Caco-2 (cell line): ENCODE measurements around the gene HLA-DMB. TPM values are rescaled to one million over a fixed set of nuclear protein-coding genes. Genes with fewer than 3 reads are reported as not detected.

Source experiments
- BruUV-seq: library from RNA; stranded (reverse); fragments of 400-500 nt; replicated peaks from 2 replicates; lab custom pipeline; 2021; lab: Mats Ljungman, UMichigan
- CTCF ChIA-PET: fragments of 300-600 bp; sonication (Branson Sonifier 250); formaldehyde crosslinking; loops from one replicate; lab custom pipeline; 2022; ENCODE audit warnings: antibody characterized with exemption; lab: Charles Lee
- POLR2A ChIA-PET: fragments of 300-600 bp; sonication (Branson Sonifier 250); formaldehyde crosslinking; loops from one replicate; lab custom pipeline; 2022; ENCODE audit warnings: antibody characterized with exemption; lab: Charles Lee
- DNase-seq, 2 experiments: peaks; one replicate each; pipeline versions ENCODE4 v3.0.0 to v3.0.0-alpha.2; 2020 to 2022
- H3K27me3 ChIP-seq: replicated peaks from 2 replicates; pipeline ENCODE4 v1.6.0; 2011; ENCODE audit warnings: low read length; ENCODE audit not compliant: control insufficient read depth, insufficient read depth
- H3K36me3 ChIP-seq: 2 replicates; pipeline ENCODE4 v1.5.1; 2011; ENCODE audit warnings: low read length; ENCODE audit not compliant: control insufficient read depth, insufficient read depth
- H3K4me1 ChIP-seq: fragments of 250-450 bp; sonication (Bioruptor Pico); 2 replicates; pipeline ENCODE4 v1.5.1; 2020; ENCODE audit warnings: mild to moderate bottlenecking
- H3K4me3 ChIP-seq: 2 replicates; pipeline ENCODE4 v1.5.1; 2011; ENCODE audit warnings: low read depth, mild to moderate bottlenecking, control low read depth, low read length
- H3K9me3 ChIP-seq: fragments of 250-450 bp; sonication (Bioruptor Pico); 2 replicates; pipeline ENCODE4 v1.5.1; 2020; ENCODE audit warnings: mild to moderate bottlenecking, moderate library complexity
- H3K27ac Mint-ChIP-seq: one replicate; pipeline ENCODE4 v1.8.0; 2022; ENCODE audit warnings: mixed read lengths; ENCODE audit not compliant: unreplicated experiment
- H3K27me3 Mint-ChIP-seq: one replicate; pipeline ENCODE4 v1.8.0; 2022; ENCODE audit warnings: mixed read lengths; ENCODE audit not compliant: insufficient read depth, unreplicated experiment
- H3K36me3 Mint-ChIP-seq: one replicate; pipeline ENCODE4 v1.8.0; 2022; ENCODE audit warnings: mild to moderate bottlenecking, mixed read lengths; ENCODE audit not compliant: insufficient read depth, unreplicated experiment
- H3K4me1 Mint-ChIP-seq: one replicate; pipeline ENCODE4 v1.8.0; 2022; ENCODE audit warnings: low read depth, mixed read lengths; ENCODE audit not compliant: unreplicated experiment
- H3K4me3 Mint-ChIP-seq: one replicate; pipeline ENCODE4 v1.8.0; 2022; ENCODE audit warnings: mild to moderate bottlenecking, moderate library complexity, mixed read lengths; ENCODE audit not compliant: unreplicated experiment
- H3K9me3 Mint-ChIP-seq: one replicate; pipeline ENCODE4 v1.8.0; 2022; ENCODE audit warnings: mixed read lengths; ENCODE audit not compliant: unreplicated experiment
- intact Hi-C: fragments of 100-400 bp; cut with micrococcal nuclease; formaldehyde crosslinking; loops from one replicate; pipeline ENCODE4 v1.10.0; 2022; ENCODE audit not compliant: unreplicated experiment
- total RNA-seq: library from RNA; stranded (reverse); gene quantifications from 2 replicates; pipeline ENCODE4 v1.2.3, GENCODE V29; 2022
- TF ChIP-seq, protein P1 (sequence below), 2 experiments: fragments of 200-600 bp in 1 of 2; IDR thresholded peaks; 1 replicate in 1 of 2; 2 replicates in 1 of 2; pipeline versions ENCODE4 v1.5.1 to v1.8.0; 2011 to 2022; ENCODE audit warnings: antibody characterized with exemption in 1 of 2, control low read depth in 1 of 2, inconsistent platforms in 1 of 2, low read depth in 1 of 2, low read length in 1 of 2, mild to moderate bottlenecking in 1 of 2, moderate library complexity in 1 of 2; ENCODE audit not compliant: insufficient read depth in 1 of 2, severe bottlenecking in 1 of 2, unreplicated experiment in 1 of 2

The HLA-DMB gene
- total RNA-seq, 1 experiment from 2014 or later: not detected

DNA sequence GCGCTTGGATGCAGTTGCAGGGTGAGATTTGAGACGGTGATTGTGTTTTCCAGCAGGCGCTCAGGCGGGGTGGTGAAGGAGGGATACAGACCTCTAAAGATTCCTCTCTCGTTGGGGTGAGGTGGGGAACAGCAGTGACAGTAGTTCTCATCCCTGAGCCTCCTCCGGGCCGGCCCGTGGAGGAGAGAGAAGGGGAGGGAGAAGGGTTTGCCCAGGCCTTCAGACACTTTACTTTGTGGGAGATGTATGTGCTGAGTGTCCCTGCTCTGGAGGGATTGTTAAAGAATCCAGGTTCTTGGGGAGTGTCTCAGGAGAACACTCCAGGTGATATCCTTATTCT, 45.9 kb downstream of the HLA-DMB start:
- ChIA-PET POLR2A (interaction anchor here (1.0 to 1.3 kb wide), 5 partner anchors 9 to 77 kb away, joined by 3 to 26 read pairs (median 4); partner anchors contain the start of genes HLA-DMA and TAP1), CTCF (interaction anchor here (0.9 to 1.8 kb wide), 8 partner anchors 10 to 76 kb away, joined by 3 to 10 read pairs (median 6); partner anchors contain the start of genes HLA-DMA and TAP2)
- Histone ChIP-seq H3K4me3 (peak overlapping the region; percentile 68), H3K4me1 (no peaks in the 10 kb centered on the region), H3K27me3 (no peaks in the 10 kb centered on the region), H3K9me3 (no peaks in the 10 kb centered on the region), H3K36me3 (no peaks in the 10 kb centered on the region)
- Mint-ChIP-seq H3K9me3 (no peaks in the 10 kb centered on the region), H3K27me3 (no peaks in the 10 kb centered on the region), H3K4me1 (peaks cover 7% of the 10 kb centered on the region), H3K4me3 (peak overlapping the region; percentile 99), H3K36me3 (peaks cover 10% of the 10 kb centered on the region), H3K27ac (peak overlapping the region; percentile 96)
- BruUV-seq: TSS peak; percentile 32
- intact Hi-C loops: loop anchor here (2.0 kb wide), 1 partner anchor 54 kb away; no protein-coding TSS in a partner anchor
- DNase-seq: no peak
- TF ChIP-seq, protein P1, sequence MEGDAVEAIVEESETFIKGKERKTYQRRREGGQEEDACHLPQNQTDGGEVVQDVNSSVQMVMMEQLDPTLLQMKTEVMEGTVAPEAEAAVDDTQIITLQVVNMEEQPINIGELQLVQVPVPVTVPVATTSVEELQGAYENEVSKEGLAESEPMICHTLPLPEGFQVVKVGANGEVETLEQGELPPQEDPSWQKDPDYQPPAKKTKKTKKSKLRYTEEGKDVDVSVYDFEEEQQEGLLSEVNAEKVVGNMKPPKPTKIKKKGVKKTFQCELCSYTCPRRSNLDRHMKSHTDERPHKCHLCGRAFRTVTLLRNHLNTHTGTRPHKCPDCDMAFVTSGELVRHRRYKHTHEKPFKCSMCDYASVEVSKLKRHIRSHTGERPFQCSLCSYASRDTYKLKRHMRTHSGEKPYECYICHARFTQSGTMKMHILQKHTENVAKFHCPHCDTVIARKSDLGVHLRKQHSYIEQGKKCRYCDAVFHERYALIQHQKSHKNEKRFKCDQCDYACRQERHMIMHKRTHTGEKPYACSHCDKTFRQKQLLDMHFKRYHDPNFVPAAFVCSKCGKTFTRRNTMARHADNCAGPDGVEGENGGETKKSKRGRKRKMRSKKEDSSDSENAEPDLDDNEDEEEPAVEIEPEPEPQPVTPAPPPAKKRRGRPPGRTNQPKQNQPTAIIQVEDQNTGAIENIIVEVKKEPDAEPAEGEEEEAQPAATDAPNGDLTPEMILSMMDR (IDR thresholded peaks at IDR 0.05; ENCODE audit: insufficient read depth in 1 of 2, low read depth in 1 of 2, low read length in 1 of 2, severe bottlenecking in 1 of 2, unreplicated experiment in 1 of 2): no peak

DNA sequence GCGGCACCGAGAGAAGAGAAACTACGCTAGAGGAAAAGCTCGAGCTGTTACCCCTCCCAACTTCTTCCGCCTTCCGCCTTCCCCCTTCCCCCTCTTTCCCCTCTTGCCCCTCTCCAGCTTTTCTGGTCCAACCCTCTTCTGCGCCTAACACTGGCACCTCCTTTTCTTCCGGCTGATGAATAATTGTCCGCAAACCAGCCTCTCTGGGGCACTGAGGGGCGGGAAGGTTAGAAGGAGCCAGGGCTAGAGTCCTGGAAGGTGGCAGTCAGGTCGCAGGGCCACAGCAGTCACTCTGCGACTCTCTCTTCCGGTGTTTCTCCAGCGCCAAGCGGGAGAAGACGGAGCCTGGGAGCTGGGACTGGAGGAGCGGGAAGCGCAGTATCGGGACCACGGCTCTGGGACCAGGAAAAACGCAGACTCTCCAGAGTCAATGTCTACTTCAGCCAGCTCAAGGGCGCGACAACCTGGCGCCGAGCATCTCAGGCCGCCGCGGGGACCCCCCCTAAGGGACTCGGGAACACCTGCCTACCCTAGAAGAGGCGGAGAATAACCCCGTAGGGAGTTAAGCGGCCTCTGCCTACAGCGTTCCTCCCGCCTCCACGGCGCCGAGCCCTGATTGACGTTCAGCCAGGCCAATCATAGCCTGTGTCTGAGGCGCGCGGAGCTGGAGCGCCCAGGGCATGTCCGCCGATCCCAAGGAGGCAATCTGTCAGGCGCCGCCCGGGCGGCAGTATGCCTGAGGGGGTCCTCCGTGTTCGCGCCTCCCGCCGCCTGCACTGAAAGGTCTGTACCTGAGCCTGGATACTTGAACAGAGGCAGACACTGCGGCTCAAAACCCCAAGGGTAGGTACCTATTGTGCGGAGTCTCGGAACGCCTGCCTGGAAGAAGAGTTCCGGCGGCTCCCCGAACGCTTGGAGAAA, 46.5 kb downstream of the HLA-DMB start:
- H3K27ac Mint-ChIP-seq: peak overlapping the region; percentile 96
- Histone ChIP-seq H3K4me3 (peak overlapping the region; percentile 68), H3K9me3 (no peaks in the 10 kb centered on the region), H3K36me3 (no peaks in the 10 kb centered on the region), H3K27me3 (no peaks in the 10 kb centered on the region), H3K4me1 (no peaks in the 10 kb centered on the region)
- H3K4me1 Mint-ChIP-seq: peaks cover 7% of the 10 kb centered on the region
- CTCF ChIA-PET: interaction anchor here (0.6 to 1.8 kb wide), 12 partner anchors 10 to 355 kb away, joined by 3 to 10 read pairs (median 4); partner anchors contain the start of genes HLA-DMA and TAP2
- H3K36me3 Mint-ChIP-seq: peaks cover 10% of the 10 kb centered on the region
- intact Hi-C loops: loop anchor here (1.0 to 5.0 kb wide), 3 partner anchors 54 to 355 kb away; partner anchors contain the start of gene BRD2
- H3K27me3 Mint-ChIP-seq: peaks cover 4% of the 10 kb centered on the region
- H3K4me3 Mint-ChIP-seq: peak overlapping the region; percentile 99
- no peaks in the 10 kb centered on the region for H3K9me3 Mint-ChIP-seq
- peak; percentile 93 to 96 for DNase-seq
- TF ChIP-seq, protein P1 (IDR thresholded peaks at IDR 0.05; ENCODE audit: insufficient read depth in 1 of 2, low read depth in 1 of 2, low read length in 1 of 2, severe bottlenecking in 1 of 2, unreplicated experiment in 1 of 2): no peak
- BruUV-seq: no TSS peak
- POLR2A ChIA-PET: interaction anchor here (0.5 to 1.3 kb wide), 10 partner anchors 10 to 262 kb away, joined by 3 to 26 read pairs (median 4); partner anchors contain the start of genes HLA-DMA, TAP1 and TAP2

DNA sequence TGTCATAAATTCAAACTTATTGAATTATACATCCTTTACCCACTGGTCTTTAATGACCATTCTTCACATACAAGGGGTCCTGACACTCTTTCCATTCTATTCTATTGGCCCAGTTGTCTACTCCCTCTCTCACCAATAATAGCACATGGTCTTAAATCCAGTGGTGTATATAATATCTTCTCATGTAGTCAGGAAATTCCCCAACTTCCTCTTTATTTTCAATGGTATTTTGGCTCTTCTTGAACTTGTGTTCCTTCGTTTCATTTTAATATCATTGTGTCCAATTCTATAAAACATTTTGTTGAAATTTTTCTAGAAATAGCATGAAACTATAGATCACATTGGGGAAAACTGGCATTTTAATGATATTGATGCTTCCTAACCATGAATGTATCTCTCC, 50.0 kb downstream of the HLA-DMB start:
- H3K27me3 Mint-ChIP-seq: peaks cover 7% of the 10 kb centered on the region
- TF ChIP-seq, protein P1 (IDR thresholded peaks at IDR 0.05; ENCODE audit: insufficient read depth in 1 of 2, low read depth in 1 of 2, low read length in 1 of 2, severe bottlenecking in 1 of 2, unreplicated experiment in 1 of 2): no peak
- intact Hi-C loops: loop anchor here (5.0 kb wide), 1 partner anchor 76 kb away; the partner anchor contains the start of gene BRD2
- DNase-seq: no peak
- BruUV-seq: no TSS peak
- Histone ChIP-seq H3K4me3 (no peak overlapping the region), H3K27me3 (no peaks in the 10 kb centered on the region), H3K4me1 (no peaks in the 10 kb centered on the region), H3K36me3 (no peaks in the 10 kb centered on the region), H3K9me3 (no peaks in the 10 kb centered on the region)
- no peak overlapping the region for H3K4me3 Mint-ChIP-seq
- H3K9me3 Mint-ChIP-seq: no peaks in the 10 kb centered on the region
- no peak overlapping the region for H3K27ac Mint-ChIP-seq
- CTCF ChIA-PET: no interaction called here
- POLR2A ChIA-PET: no interaction called here
- peaks cover 10% of the 10 kb centered on the region for H3K36me3 Mint-ChIP-seq
- peaks cover 7% of the 10 kb centered on the region for H3K4me1 Mint-ChIP-seq
